Endothelial cell of umbilical vein (primary cell): ENCODE results near the gene MEF2C. TPM values are rescaled to one million over a fixed set of nuclear protein-coding genes. Genes with fewer than 3 reads are reported as not detected.

Experiments used
- BruUV-seq: library from RNA; stranded (reverse); fragments of 400-500 nt; replicated peaks from 2 replicates; lab custom pipeline; 2021; lab: Mats Ljungman, UMichigan
- CTCF ChIA-PET: fragments of 300-600, 350-600 bp; sonication (Branson Sonifier 250); formaldehyde crosslinking; loops from one replicate; lab custom pipeline; 2021; ENCODE audit warnings: antibody characterized with exemption, inconsistent platforms; lab: Charles Lee
- POLR2A ChIA-PET: fragments of 300-600, 350-600 bp; sonication (Branson Sonifier 250); formaldehyde crosslinking; loops from one replicate; lab custom pipeline; 2021; ENCODE audit warnings: antibody characterized with exemption, inconsistent platforms; lab: Charles Lee
- DNase-seq: peaks from one replicate; pipeline ENCODE4 v3.0.0-alpha.2; 2011; ENCODE audit warnings: low read depth, low spot score
- FAIRE-seq: peaks from 2 replicates; lab custom pipeline; 2011; peaks lifted over from hg19 to GRCh38; lab: Jason Lieb, UNC
- H2AFZ ChIP-seq: 2 replicates; pipeline ENCODE4 v1.6.0; 2012; ENCODE audit warnings: low read depth, low read length, control low read depth, inconsistent platforms
- H3K27ac ChIP-seq: 2 replicates; pipeline ENCODE4 v1.5.1; 2011; ENCODE audit warnings: low read depth, mild to moderate bottlenecking, control low read depth, low read length, moderate library complexity; ENCODE audit not compliant: insufficient read depth
- H3K27me3 ChIP-seq, 2 experiments: 2 replicates each; pipeline versions ENCODE4 v1.6.0 to v1.6.1; 2011; ENCODE audit warnings: low read length in 2 of 2, mixed read lengths in 1 of 2; ENCODE audit not compliant: control insufficient read depth in 2 of 2, insufficient read depth in 2 of 2
- H3K36me3 ChIP-seq, 2 experiments: 2 replicates in 1 of 2; 3 replicates in 1 of 2; pipeline ENCODE4 v1.5.1; 2011; ENCODE audit warnings: low read length in 2 of 2, mild to moderate bottlenecking in 1 of 2, moderate library complexity in 1 of 2; ENCODE audit not compliant: control insufficient read depth in 2 of 2, insufficient read depth in 2 of 2; ENCODE audit errors: extremely low read depth in 1 of 2
- H3K4me1 ChIP-seq: 3 replicates; pipeline ENCODE4 v1.5.1; 2011; ENCODE audit warnings: mild to moderate bottlenecking, low read length; ENCODE audit not compliant: control insufficient read depth, insufficient read depth; ENCODE audit errors: extremely low read depth
- H3K4me2 ChIP-seq: 2 replicates; pipeline ENCODE4 v1.6.1; 2011; ENCODE audit warnings: low read length, control low read depth, mixed read lengths; ENCODE audit not compliant: insufficient read depth
- H3K4me3 ChIP-seq, 3 experiments: fragments of 200-600 bp in 1 of 3; sonication (generic), shearing (Covaris generic) in 1 of 3; replicated peaks in 1 of 3; 2 replicates each; pipeline ENCODE4 v1.5.1; 2011 to 2016; ENCODE audit warnings: control low read depth in 3 of 3, low read length in 3 of 3, mild to moderate bottlenecking in 2 of 3, inconsistent platforms in 1 of 3, low read depth in 1 of 3, moderate library complexity in 1 of 3; ENCODE audit not compliant: insufficient read depth in 1 of 3
- H3K79me2 ChIP-seq: 2 replicates; pipeline ENCODE4 v1.6.0; 2012; ENCODE audit warnings: low read length, inconsistent platforms; ENCODE audit not compliant: control insufficient read depth, insufficient read depth
- H3K9ac ChIP-seq: replicated peaks from 2 replicates; pipeline ENCODE3; 2011; ENCODE audit warnings: low read length, control low read depth; ENCODE audit not compliant: insufficient read depth; ENCODE audit errors: extremely low read depth
- H3K9me1 ChIP-seq: replicated peaks from 3 replicates; pipeline ENCODE4 v1.6.0; 2011; ENCODE audit warnings: mild to moderate bottlenecking, low read length; ENCODE audit not compliant: control insufficient read depth, insufficient read depth; ENCODE audit errors: extremely low read depth
- H3K9me3 ChIP-seq: replicated peaks from 2 replicates; pipeline ENCODE4 v1.5.1; 2012; ENCODE audit warnings: low read length, inconsistent platforms; ENCODE audit not compliant: control insufficient read depth, insufficient read depth
- H4K20me1 ChIP-seq: replicated peaks from 2 replicates; pipeline ENCODE3; 2011; ENCODE audit warnings: mild to moderate bottlenecking, low read length; ENCODE audit not compliant: control insufficient read depth, insufficient read depth; ENCODE audit errors: extremely low read depth
- CTCF ChIP-seq, 2 donors: IDR thresholded peaks; 1 replicate in 1 of 2; 2 replicates in 1 of 2; pipeline ENCODE4 v1.5.1; 2011; ENCODE audit warnings: low read length in 2 of 2, mild to moderate bottlenecking in 2 of 2, moderate library complexity in 2 of 2, control low read depth in 1 of 2, inconsistent platforms in 1 of 2, low read depth in 1 of 2; ENCODE audit not compliant: insufficient read depth in 1 of 2; ENCODE audit errors: extremely low read depth in 1 of 2
- EZH2 ChIP-seq: IDR thresholded peaks from 2 replicates; pipeline ENCODE4 v1.6.1; 2012; ENCODE audit warnings: borderline replicate concordance, low read depth, mild to moderate bottlenecking, moderate library complexity, low read length, inconsistent platforms; ENCODE audit not compliant: severe bottlenecking
- FOS ChIP-seq: IDR thresholded peaks from 2 replicates; pipeline ENCODE4 v1.6.1; 2011; ENCODE audit warnings: mild to moderate bottlenecking, low read length, moderate library complexity, borderline replicate concordance; ENCODE audit not compliant: insufficient read depth
- GATA2 ChIP-seq: IDR thresholded peaks from 2 replicates; pipeline ENCODE4 v1.7.0; 2011; ENCODE audit warnings: low read depth, mild to moderate bottlenecking, moderate library complexity, mixed read lengths, low read length; ENCODE audit not compliant: insufficient read length, insufficient read depth
- JUN ChIP-seq: IDR thresholded peaks from 2 replicates; pipeline ENCODE4 v1.6.1; 2011; ENCODE audit warnings: borderline replicate concordance, low read depth; ENCODE audit not compliant: insufficient read length, insufficient read depth
- MAX ChIP-seq: IDR thresholded peaks from 2 replicates; pipeline ENCODE4 v1.6.1; 2011; ENCODE audit not compliant: insufficient read depth, insufficient read length
- MYC ChIP-seq: IDR thresholded peaks from one replicate; pipeline ENCODE4 v1.6.1; 2011; ENCODE audit warnings: mild to moderate bottlenecking, low read depth, low read length
- POLR2A ChIP-seq: IDR thresholded peaks from 2 replicates; pipeline ENCODE4 v1.6.1; 2012; ENCODE audit warnings: low read depth, mild to moderate bottlenecking, control low read depth, low read length
- POLR2AphosphoS5 ChIP-seq: IDR thresholded peaks from 2 replicates; pipeline ENCODE4 v1.6.1; 2012; ENCODE audit warnings: low read depth, mild to moderate bottlenecking, control low read depth, low read length, moderate library complexity; ENCODE audit not compliant: insufficient read depth
- dilution Hi-C: fragments of 300-500 bp; cut with MboI; formaldehyde crosslinking; loops from one replicate; pipeline ENCODE4 v1.15.0; 2019; ENCODE audit warnings: low sequenced_read_pairs; ENCODE audit not compliant: extremely low pct_ligation_motif_present
- intact Hi-C: fragments of 100-400 bp; cut with micrococcal nuclease; formaldehyde crosslinking; loops from one replicate; pipeline ENCODE4 v1.10.0; 2022
- polyA plus RNA-seq, 4 experiments: library from polyadenylated mRNA; depleted of rRNA in 3 of 4; stranded (reverse) in 3 of 4; unstranded in 1 of 4; fragments of >200 nt; gene quantifications; 2 replicates each; pipeline versions ENCODE4 v1.2.1 to v1.2.3, GENCODE V29; 2011 to 2012; ENCODE audit warnings: missing spikeins in 1 of 4
- total RNA-seq: library from RNA; stranded (reverse); gene quantifications from 2 replicates; pipeline ENCODE4 v1.2.3, GENCODE V29; 2021

Gene MEF2C
- total and polyA plus RNA-seq, 2 donors (not counting 3 experiments of a cell fraction or from before 2014, with no cell fraction given): 21.2 to 67.7 TPM

- Histone ChIP-seq H4K20me1 (no peaks in the 10 kb centered on the region), H3K79me2 (peaks cover 5% of the 10 kb centered on the region), H3K9me1 (no peaks in the 10 kb centered on the region), H3K36me3 (no peaks in the 10 kb centered on the region), H3K27ac (no peak overlapping the region), H2AFZ (no peak overlapping the region), H3K9me3 (no peaks in the 10 kb centered on the region), H3K4me1 (peaks cover 21% of the 10 kb centered on the region), H3K9ac (no peak overlapping the region), H3K27me3 (no peaks in the 10 kb centered on the region), H3K4me3 (no peak overlapping the region), H3K4me2 (no peak overlapping the region)
- no TSS peak for BruUV-seq
- FAIRE-seq (no peak), DNase-seq (no peak)
- CTCF ChIA-PET: no interaction called here
- POLR2A ChIA-PET: no interaction called here
- dilution Hi-C loops: no loop called here
- TF ChIP-seq JUN (no peak), CTCF (IDR thresholded peaks at IDR 0.05; ENCODE audit: extremely low read depth in 1 of 2, insufficient read depth in 1 of 2, low read depth in 1 of 2, low read length in 2 of 2) (no peak), FOS (no peak), GATA2 (no peak), MAX (no peak), MYC (no peak), POLR2A (no peak), EZH2 (no peak), POLR2AphosphoS5 (no peak)
- intact Hi-C loops: no loop called here
These were observed 61.8 kb downstream of the MEF2C start for GRCh38 chr5:88821161-88821560.
